Prostate gland (tissue), 2 donors: ENCODE measurements around the gene IPO11.

Experiments
- POLR2A ChIP-seq: fragments of 450-650 bp; IDR thresholded peaks from one replicate; pipeline ENCODE4 v1.6.1; 2016; ENCODE audit warnings: antibody characterized with exemption, mild to moderate bottlenecking
- POLR2AphosphoS5 ChIP-seq: sonication (generic); formaldehyde crosslinking; IDR thresholded peaks from one replicate; pipeline ENCODE4 v1.6.1; 2017; ENCODE audit warnings: antibody characterized with exemption
- TF ChIP-seq, protein P1 (sequence below), 4 experiments: fragments of 200-600 bp in 2 of 4; fragments of 450-650 bp in 2 of 4; sonication (generic) in 2 of 4; IDR thresholded peaks; 1 replicate in 3 of 4; 2 replicates in 1 of 4; pipeline ENCODE4 v1.5.1; 2016 to 2019; ENCODE audit warnings: antibody characterized with exemption in 4 of 4, mild to moderate bottlenecking in 2 of 4, moderate library complexity in 2 of 4

DNA sequence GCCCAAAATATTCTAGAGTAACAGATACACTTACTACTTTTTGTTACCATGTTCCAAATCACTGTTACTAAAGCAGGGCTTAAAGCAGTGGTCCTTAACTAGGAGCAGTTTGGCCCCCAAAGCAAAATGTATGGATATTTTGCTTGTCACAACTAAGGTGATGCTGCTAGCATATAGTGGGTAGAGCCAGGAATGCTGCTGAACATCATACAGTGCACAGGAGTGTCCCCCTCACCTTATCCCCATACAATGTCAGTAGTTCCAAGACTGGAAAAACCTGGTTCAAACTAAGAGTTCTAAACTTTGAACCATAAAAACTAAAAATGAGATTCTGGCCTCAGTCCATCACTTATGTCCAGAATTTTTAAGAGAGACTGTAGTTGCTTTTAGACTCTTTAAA lies 36.9 kb upstream of the IPO11 start:
- TF ChIP-seq, protein P1, sequence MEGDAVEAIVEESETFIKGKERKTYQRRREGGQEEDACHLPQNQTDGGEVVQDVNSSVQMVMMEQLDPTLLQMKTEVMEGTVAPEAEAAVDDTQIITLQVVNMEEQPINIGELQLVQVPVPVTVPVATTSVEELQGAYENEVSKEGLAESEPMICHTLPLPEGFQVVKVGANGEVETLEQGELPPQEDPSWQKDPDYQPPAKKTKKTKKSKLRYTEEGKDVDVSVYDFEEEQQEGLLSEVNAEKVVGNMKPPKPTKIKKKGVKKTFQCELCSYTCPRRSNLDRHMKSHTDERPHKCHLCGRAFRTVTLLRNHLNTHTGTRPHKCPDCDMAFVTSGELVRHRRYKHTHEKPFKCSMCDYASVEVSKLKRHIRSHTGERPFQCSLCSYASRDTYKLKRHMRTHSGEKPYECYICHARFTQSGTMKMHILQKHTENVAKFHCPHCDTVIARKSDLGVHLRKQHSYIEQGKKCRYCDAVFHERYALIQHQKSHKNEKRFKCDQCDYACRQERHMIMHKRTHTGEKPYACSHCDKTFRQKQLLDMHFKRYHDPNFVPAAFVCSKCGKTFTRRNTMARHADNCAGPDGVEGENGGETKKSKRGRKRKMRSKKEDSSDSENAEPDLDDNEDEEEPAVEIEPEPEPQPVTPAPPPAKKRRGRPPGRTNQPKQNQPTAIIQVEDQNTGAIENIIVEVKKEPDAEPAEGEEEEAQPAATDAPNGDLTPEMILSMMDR (IDR thresholded peaks at IDR 0.05) = no peak
- no peak for TF ChIP-seq POLR2A
- no peak for TF ChIP-seq POLR2AphosphoS5
